Measurements from ENCODE around the gene CDC73.

GRCh38 chr1:193222056-193222615 is 100.3 kb downstream of the CDC73 start:
- TF ChIP-seq CTCF (IDR thresholded peaks at IDR 0.05; ENCODE audit: poor library complexity) (no peak), EZH2phosphoT487 (IDR thresholded peaks at IDR 0.05; ENCODE audit: low read depth, severe bottlenecking, unreplicated experiment) (no peak)

All from hepatocyte (in vitro differentiated cells).